Right atrium auricular region (tissue), 2 donors: ENCODE data around the gene DYNLT5. TPM values are rescaled to one million over a fixed set of nuclear protein-coding genes. Genes with fewer than 3 reads are reported as not detected.

Experiments
- DNase-seq: peaks from one replicate; pipeline ENCODE4 v3.0.0-alpha.2; 2019; ENCODE audit warnings: low spot score
- H3K27ac ChIP-seq, 2 donors: fragments of 200-600 bp; sonication (generic); 1 replicate in 1 of 2; 2 replicates in 1 of 2; pipeline ENCODE4 v1.5.1; 2016 to 2019
- H3K27me3 ChIP-seq, 2 donors: fragments of 200-600 bp; sonication (generic); one replicate each; pipeline versions ENCODE4 v1.5.1 to v1.6.0; 2017 to 2019
- H3K36me3 ChIP-seq: fragments of 200-600 bp; sonication (generic); one replicate; pipeline ENCODE4 v1.5.1; 2016
- H3K4me1 ChIP-seq, 2 donors: fragments of 200-600 bp; sonication (generic); one replicate each; pipeline versions ENCODE4 v1.5.1 to v1.6.0; 2017 to 2019
- H3K4me3 ChIP-seq, 2 donors: fragments of 200-600 bp; sonication (generic); 1 replicate in 1 of 2; 2 replicates in 1 of 2; pipeline ENCODE4 v1.5.1; 2017 to 2019; ENCODE audit warnings: mild to moderate bottlenecking in 1 of 2, moderate library complexity in 1 of 2
- H3K9me3 ChIP-seq, 2 donors: fragments of 200-600 bp; sonication (generic); one replicate each; pipeline ENCODE4 v1.5.1; 2019
- total RNA-seq, 2 donors: library from RNA; depleted of rRNA; stranded (reverse); fragments of >200 nt; gene quantifications; one replicate each; pipeline ENCODE4 v1.1.0, GENCODE V29; 2016
- TF ChIP-seq, protein P1 (sequence below), 2 donors: fragments of 200-600 bp; sonication (generic); IDR thresholded peaks; one replicate each; pipeline ENCODE4 v1.5.1; 2019; ENCODE audit warnings: antibody characterized with exemption in 2 of 2

DYNLT5 gene
- total RNA-seq: under 1 TPM in 1 of 2 donors, not detected in 1; 0.85 TPM

GRCh38 chr1:66752000-66752592 is at the start of gene DYNLT5:
TSS of gene DYNLT5 (plus strand) at chr1:66752459. CDS start at chr1:66754659, 2,200 bp downstream.
- no peaks in the 10 kb centered on the region for H3K27me3 ChIP-seq
- H3K4me1 ChIP-seq: peaks cover 0 to 15% of the 10 kb centered on the region in 2 donors
- no peaks in the 10 kb centered on the region for H3K9me3 ChIP-seq
- peak; percentile 62 for DNase-seq
- H3K36me3 ChIP-seq: no peaks in the 10 kb centered on the region
- TF ChIP-seq, protein P1, sequence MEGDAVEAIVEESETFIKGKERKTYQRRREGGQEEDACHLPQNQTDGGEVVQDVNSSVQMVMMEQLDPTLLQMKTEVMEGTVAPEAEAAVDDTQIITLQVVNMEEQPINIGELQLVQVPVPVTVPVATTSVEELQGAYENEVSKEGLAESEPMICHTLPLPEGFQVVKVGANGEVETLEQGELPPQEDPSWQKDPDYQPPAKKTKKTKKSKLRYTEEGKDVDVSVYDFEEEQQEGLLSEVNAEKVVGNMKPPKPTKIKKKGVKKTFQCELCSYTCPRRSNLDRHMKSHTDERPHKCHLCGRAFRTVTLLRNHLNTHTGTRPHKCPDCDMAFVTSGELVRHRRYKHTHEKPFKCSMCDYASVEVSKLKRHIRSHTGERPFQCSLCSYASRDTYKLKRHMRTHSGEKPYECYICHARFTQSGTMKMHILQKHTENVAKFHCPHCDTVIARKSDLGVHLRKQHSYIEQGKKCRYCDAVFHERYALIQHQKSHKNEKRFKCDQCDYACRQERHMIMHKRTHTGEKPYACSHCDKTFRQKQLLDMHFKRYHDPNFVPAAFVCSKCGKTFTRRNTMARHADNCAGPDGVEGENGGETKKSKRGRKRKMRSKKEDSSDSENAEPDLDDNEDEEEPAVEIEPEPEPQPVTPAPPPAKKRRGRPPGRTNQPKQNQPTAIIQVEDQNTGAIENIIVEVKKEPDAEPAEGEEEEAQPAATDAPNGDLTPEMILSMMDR (IDR thresholded peaks at IDR 0.05): peak in 1 of 2 donors; percentile 29
- H3K27ac ChIP-seq: peak within 1 kb of the TSS; percentile 40 to 56
- peak within 1 kb of the TSS; percentile 14 to 52 for H3K4me3 ChIP-seq

DNA sequence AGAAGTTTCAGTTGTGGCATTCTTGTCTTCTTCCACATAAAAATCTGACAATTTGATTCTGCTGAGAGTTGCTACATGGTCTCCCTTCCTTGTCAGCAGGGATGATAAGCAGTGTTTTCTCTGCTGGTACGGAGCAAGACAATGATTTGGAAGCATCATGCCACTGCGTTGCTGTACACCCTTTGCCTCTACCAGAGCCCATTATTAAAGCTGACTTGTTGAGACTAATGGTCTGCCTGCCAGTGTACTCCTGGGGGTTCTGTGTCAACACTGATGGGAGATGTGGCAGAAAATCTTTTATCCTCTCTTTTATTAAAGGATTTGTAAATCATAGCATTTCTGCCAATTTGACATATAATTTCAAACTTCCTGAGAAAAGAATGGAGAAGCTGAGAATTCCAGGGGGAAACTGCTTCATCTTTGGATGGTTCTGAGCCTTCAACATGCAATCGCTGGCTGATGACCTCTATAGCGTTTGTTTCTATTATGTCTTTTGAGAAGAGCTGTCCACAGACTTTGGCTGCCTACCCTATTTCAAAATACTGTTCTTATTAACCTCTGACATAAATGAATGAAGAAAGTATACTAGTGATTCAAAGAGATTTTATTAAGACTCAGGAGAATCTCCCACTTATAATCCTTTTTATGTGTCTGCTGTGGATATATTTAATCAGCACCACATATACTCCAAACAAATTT is 47.9 kb upstream of the DYNLT5 start:
- TF ChIP-seq, protein P1 (IDR thresholded peaks at IDR 0.05): no peak
- Histone ChIP-seq H3K36me3 (no peaks in the 10 kb centered on the region), H3K9me3 (no peaks in the 10 kb centered on the region), H3K27me3 (no peaks in the 10 kb centered on the region), H3K27ac (peak overlapping the region in 1 of 2 donors; percentile 7), H3K4me3 (no peak overlapping the region), H3K4me1 (no peaks in the 10 kb centered on the region)
- no peak for DNase-seq

DNA sequence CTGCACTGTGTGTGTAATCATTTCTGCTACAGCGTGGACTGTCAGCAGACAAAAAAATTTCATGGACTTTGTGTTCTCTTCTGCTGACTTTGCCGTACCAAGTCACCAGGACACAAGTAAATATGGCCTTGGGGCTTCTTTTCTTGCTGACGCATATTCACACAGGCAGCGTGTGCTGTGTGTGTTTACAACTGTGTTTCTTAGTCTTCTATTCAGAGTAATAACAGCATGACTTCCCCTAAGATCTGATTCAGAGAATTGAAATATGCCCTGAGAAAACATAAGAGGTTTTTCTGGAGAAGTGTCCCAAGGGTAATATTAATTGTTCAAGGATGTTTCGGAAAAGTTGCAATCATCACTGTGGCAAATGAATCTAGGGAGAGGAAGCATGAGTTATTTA is 47.1 kb upstream of the DYNLT5 start:
- TF ChIP-seq, protein P1 (IDR thresholded peaks at IDR 0.05): no peak

DNA sequence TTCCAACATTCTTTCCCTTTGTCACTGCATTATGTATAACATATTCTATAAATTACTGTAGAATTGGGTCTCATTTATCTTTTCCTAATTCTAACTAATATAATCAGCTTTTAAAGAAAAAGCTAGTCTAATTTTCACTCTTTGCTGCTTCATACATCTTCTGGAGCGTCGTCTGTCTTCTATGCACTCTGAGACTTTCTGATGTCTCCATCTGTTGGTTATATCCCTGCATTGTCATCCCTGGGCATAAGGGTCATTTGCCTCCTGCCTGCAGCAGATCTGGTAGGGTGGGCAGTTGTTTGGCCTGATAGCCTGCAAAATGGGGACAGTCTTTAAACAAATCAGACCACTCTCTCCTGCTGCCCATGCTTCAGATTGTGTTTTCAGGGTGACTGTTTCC is 40.8 kb upstream of the DYNLT5 start:
- TF ChIP-seq, protein P1 (IDR thresholded peaks at IDR 0.05): peak in 1 of 2 donors; percentile 35
- DNase-seq: no peak
- H3K4me1 ChIP-seq: no peaks in the 10 kb centered on the region

More for the DNA sequence above, 47.1 kb upstream of the DYNLT5 start:
- Histone ChIP-seq H3K9me3 (no peaks in the 10 kb centered on the region), H3K27ac (no peak overlapping the region), H3K4me3 (no peak overlapping the region), H3K27me3 (no peaks in the 10 kb centered on the region), H3K36me3 (no peaks in the 10 kb centered on the region), H3K4me1 (no peaks in the 10 kb centered on the region)
- DNase-seq: no peak

GRCh38 chr1:66712839-66713238 is 39.4 kb upstream of the DYNLT5 start:
- no peak overlapping the region for H3K27ac ChIP-seq
- no peak overlapping the region for H3K4me3 ChIP-seq
- no peaks in the 10 kb centered on the region for H3K4me1 ChIP-seq
- no peaks in the 10 kb centered on the region for H3K27me3 ChIP-seq
- TF ChIP-seq, protein P1 (IDR thresholded peaks at IDR 0.05): no peak
- no peaks in the 10 kb centered on the region for H3K9me3 ChIP-seq
- H3K36me3 ChIP-seq: no peaks in the 10 kb centered on the region
- DNase-seq: no peak

More for the DNA sequence above, 40.8 kb upstream of the DYNLT5 start:
- Histone ChIP-seq H3K27ac (no peak overlapping the region), H3K4me3 (no peak overlapping the region), H3K27me3 (no peaks in the 10 kb centered on the region), H3K36me3 (no peaks in the 10 kb centered on the region), H3K9me3 (no peaks in the 10 kb centered on the region)
